ENCODE results near the gene SLC22A2.

SLC22A2 gene

GRCh38 chr6:160253714-160254113 lies 4.9 kb downstream of the SLC22A2 start:
- no peak for DNase-seq (ENCODE audit: low spot score)
- in situ Hi-C loops (cut with MboI; ENCODE audit: low pct_unique_long_range_greater_than_20kb, low sequenced_read_pairs, unreplicated experiment), result no loop called here
- TF ChIP-seq CTCF (IDR thresholded peaks at IDR 0.05; ENCODE audit: extremely low read depth, insufficient read depth, missing control alignments), result no peak

- in situ Hi-C loops (cut with MboI; ENCODE audit: low pct_unique_long_range_greater_than_20kb, low sequenced_read_pairs, unreplicated experiment), result no loop called here
- no peak for DNase-seq (ENCODE audit: low spot score)
Observed at GRCh38 chr6:160253292-160253691, 5.3 kb downstream of the SLC22A2 start.

GRCh38 chr6:160252073-160252813 lies 6.4 kb downstream of the SLC22A2 start:
- no peak for DNase-seq (ENCODE audit: low spot score)
- TF ChIP-seq CTCF (IDR thresholded peaks at IDR 0.05; ENCODE audit: extremely low read depth, insufficient read depth, missing control alignments), result no peak
- in situ Hi-C loops (cut with MboI; ENCODE audit: low pct_unique_long_range_greater_than_20kb, low sequenced_read_pairs, unreplicated experiment), result no loop called here

More at GRCh38 chr6:160253292-160253691, 5.3 kb downstream of the SLC22A2 start:
- TF ChIP-seq CTCF (IDR thresholded peaks at IDR 0.05; ENCODE audit: extremely low read depth, insufficient read depth, missing control alignments), result no peak

GRCh38 chr6:160249671-160250070 lies 8.9 kb downstream of the SLC22A2 start:
- in situ Hi-C loops (cut with MboI; ENCODE audit: low pct_unique_long_range_greater_than_20kb, low sequenced_read_pairs, unreplicated experiment), result no loop called here
- no peak for TF ChIP-seq CTCF (IDR thresholded peaks at IDR 0.05; ENCODE audit: extremely low read depth, insufficient read depth, missing control alignments)
- no peak for DNase-seq (ENCODE audit: low spot score)

- DNase-seq (ENCODE audit: low spot score), result no peak
Observed at GRCh38 chr6:160248538-160248937, 10.1 kb downstream of the SLC22A2 start.

GRCh38 chr6:160247457-160247883 lies 11.2 kb downstream of the SLC22A2 start:
- no peak for DNase-seq (ENCODE audit: low spot score)
- in situ Hi-C loops (cut with MboI; ENCODE audit: low pct_unique_long_range_greater_than_20kb, low sequenced_read_pairs, unreplicated experiment), result no loop called here
- no peak for TF ChIP-seq CTCF (IDR thresholded peaks at IDR 0.05; ENCODE audit: extremely low read depth, insufficient read depth, missing control alignments)

More at GRCh38 chr6:160248538-160248937, 10.1 kb downstream of the SLC22A2 start:
- in situ Hi-C loops (cut with MboI; ENCODE audit: low pct_unique_long_range_greater_than_20kb, low sequenced_read_pairs, unreplicated experiment), result no loop called here
- no peak for TF ChIP-seq CTCF (IDR thresholded peaks at IDR 0.05; ENCODE audit: extremely low read depth, insufficient read depth, missing control alignments)
